ENCODE measurements around the gene PCBP3.

The PCBP3 gene

GRCh38 chr21:45727390-45727789 lies 83.9 kb downstream of the PCBP3 start:
- no peak for DNase-seq

- no peak for DNase-seq
These were observed 91.9 kb downstream of the PCBP3 start for GRCh38 chr21:45735259-45736000.

- DNase-seq: no peak
These were observed 92.6 kb downstream of the PCBP3 start for GRCh38 chr21:45736042-45736689.

- no peak for DNase-seq
These were observed 93.4 kb downstream of the PCBP3 start for GRCh38 chr21:45736690-45737484.

- no peak for DNase-seq
These were observed 94.1 kb downstream of the PCBP3 start for GRCh38 chr21:45737485-45738166.

GRCh38 chr21:45739218-45740087 lies 95.9 kb downstream of the PCBP3 start:
- peak; percentile 7 for DNase-seq

- DNase-seq: no peak
These were observed 96.5 kb downstream of the PCBP3 start for GRCh38 chr21:45740088-45740440.

- DNase-seq: no peak
These were observed 97.2 kb downstream of the PCBP3 start for GRCh38 chr21:45740491-45741357.

- DNase-seq: no peak
These were observed 98.2 kb downstream of the PCBP3 start for GRCh38 chr21:45741691-45742090.

- no peak for DNase-seq
These were observed 98.7 kb downstream of the PCBP3 start for GRCh38 chr21:45742247-45742646.

- no peak for DNase-seq
These were observed 101.7 kb downstream of the PCBP3 start for GRCh38 chr21:45745256-45745655.

GRCh38 chr21:45747233-45747766 lies 103.8 kb downstream of the PCBP3 start:
- DNase-seq: no peak

GRCh38 chr21:45747802-45748445 lies 104.4 kb downstream of the PCBP3 start:
- DNase-seq: no peak

- DNase-seq: no peak
These were observed 105.1 kb downstream of the PCBP3 start for GRCh38 chr21:45748593-45748992.

- DNase-seq: no peak
These were observed 106.4 kb downstream of the PCBP3 start for GRCh38 chr21:45749974-45750373.

GRCh38 chr21:45750936-45751335 lies 107.4 kb downstream of the PCBP3 start:
- no peak for DNase-seq

- DNase-seq: no peak
These were observed 109.9 kb downstream of the PCBP3 start for GRCh38 chr21:45753445-45753844.

- no peak for DNase-seq
These were observed 112.5 kb downstream of the PCBP3 start for GRCh38 chr21:45756029-45756428.

- DNase-seq: no peak
These were observed 113.1 kb downstream of the PCBP3 start for GRCh38 chr21:45756669-45757068.

GRCh38 chr21:45761704-45762103 lies 118.2 kb downstream of the PCBP3 start:
- no peak for DNase-seq
